Lower lobe of right lung (tissue), 2 donors: ENCODE data around the gene FIBCD1. TPM values are rescaled to one million over a fixed set of nuclear protein-coding genes. Genes with fewer than 3 reads are reported as not detected.

Source experiments
- ATAC-seq, 2 donors: fragments of 200-7000 bp; cut with Tn5 transposase; one replicate each; pipeline ENCODE4 v1.9.1; 2020 to 2022; ENCODE audit warnings: mild to moderate bottlenecking in 2 of 2, moderate library complexity in 2 of 2
- DNase-seq: peaks from one replicate; pipeline ENCODE4 v3.0.0-alpha.2; 2020
- H3K27ac ChIP-seq: fragments of 200-600 bp; one replicate; pipeline ENCODE4 v1.8.0; 2022
- H3K27me3 ChIP-seq: fragments of 200-600 bp; one replicate; pipeline ENCODE4 v1.8.0; 2022; ENCODE audit warnings: low read depth
- H3K36me3 ChIP-seq: fragments of 200-600 bp; one replicate; pipeline ENCODE4 v1.8.0; 2022; ENCODE audit warnings: mild to moderate bottlenecking
- H3K4me1 ChIP-seq: fragments of 200-600 bp; one replicate; pipeline ENCODE4 v1.8.0; 2022
- H3K4me3 ChIP-seq: fragments of 200-600 bp; one replicate; pipeline ENCODE4 v1.8.0; 2022; ENCODE audit warnings: mild to moderate bottlenecking
- H3K9me3 ChIP-seq: fragments of 200-600 bp; one replicate; pipeline ENCODE4 v1.8.0; 2022
- CTCF ChIP-seq: fragments of 200-600 bp; IDR thresholded peaks from one replicate; pipeline ENCODE4 v1.8.0; 2022; ENCODE audit warnings: antibody characterized with exemption, mild to moderate bottlenecking
- intact Hi-C: fragments of 100-400 bp; cut with DNase I; formaldehyde crosslinking; loops from one replicate; pipeline ENCODE4 v1.11.0; 2022
- total RNA-seq: library from RNA; stranded (reverse); fragmentation: NEBNext Ultra II Directional; extraction: Animal tissue kit (Norgen Biotek cat#: 25700); gene quantifications from one replicate; pipeline ENCODE4 v1.2.1, GENCODE V29; 2021
- donor health status: DM: no; HTN: yes; CAD: no; lungs with severe emphysema.

Gene FIBCD1
- total RNA-seq, 1 donor from 2014 or later, result 1.3 TPM

- Histone ChIP-seq H3K27ac (no peak overlapping the region), H3K9me3 (no peaks in the 10 kb centered on the region), H3K4me3 (no peak overlapping the region), H3K27me3 (no peaks in the 10 kb centered on the region), H3K4me1 (no peaks in the 10 kb centered on the region), H3K36me3 (peaks cover 62% of the 10 kb centered on the region)
- intact Hi-C loops, result no loop called here
- ATAC-seq (no peak), DNase-seq (no peak)
- no peak for TF ChIP-seq CTCF
Observed at GRCh38 chr9:130891688-130892476, 47.2 kb downstream of the FIBCD1 start.

- intact Hi-C loops, result no loop called here
- no peaks in the 10 kb centered on the region for H3K27me3 ChIP-seq
- DNase-seq (no peak), ATAC-seq (no peak)
- no peak overlapping the region for H3K27ac ChIP-seq
- TF ChIP-seq CTCF, result no peak
- no peaks in the 10 kb centered on the region for H3K4me1 ChIP-seq
- no peak overlapping the region for H3K4me3 ChIP-seq
- no peaks in the 10 kb centered on the region for H3K9me3 ChIP-seq
- peaks cover 70% of the 10 kb centered on the region for H3K36me3 ChIP-seq
Observed at GRCh38 chr9:130890870-130891687, 48.0 kb downstream of the FIBCD1 start.

- intact Hi-C loops, result no loop called here
- Histone ChIP-seq H3K36me3 (peaks cover 80% of the 10 kb centered on the region), H3K4me1 (no peaks in the 10 kb centered on the region), H3K27me3 (no peaks in the 10 kb centered on the region), H3K27ac (no peak overlapping the region), H3K9me3 (no peaks in the 10 kb centered on the region), H3K4me3 (no peak overlapping the region)
- no peak for ATAC-seq
- TF ChIP-seq CTCF, result no peak
- DNase-seq, result no peak
Observed at GRCh38 chr9:130890124-130890523, 48.9 kb downstream of the FIBCD1 start.

- Histone ChIP-seq H3K36me3 (peaks cover 94% of the 10 kb centered on the region), H3K27ac (no peak overlapping the region), H3K27me3 (no peaks in the 10 kb centered on the region), H3K4me3 (no peak overlapping the region), H3K4me1 (no peaks in the 10 kb centered on the region), H3K9me3 (no peaks in the 10 kb centered on the region)
- DNase-seq, result no peak
- no peak for TF ChIP-seq CTCF
- no peak for ATAC-seq
- intact Hi-C loops, result no loop called here
Observed at GRCh38 chr9:130888146-130888885, 50.7 kb downstream of the FIBCD1 start.

GRCh38 chr9:130887494-130888144, 51.4 kb downstream of the FIBCD1 start:
- Histone ChIP-seq H3K36me3 (peaks cover 94% of the 10 kb centered on the region), H3K27me3 (no peaks in the 10 kb centered on the region), H3K9me3 (no peaks in the 10 kb centered on the region), H3K4me3 (no peak overlapping the region), H3K4me1 (no peaks in the 10 kb centered on the region), H3K27ac (no peak overlapping the region)
- intact Hi-C loops, result no loop called here
- no peak for TF ChIP-seq CTCF
- ATAC-seq (no peak), DNase-seq (no peak)
